GM12878 (cell line): ENCODE results near the gene FAM114A1. TPM values are rescaled to one million over a fixed set of nuclear protein-coding genes. Genes with fewer than 3 reads are reported as not detected.

ENCODE experiments used
- CEBPB ChIP-seq, 2 experiments: fragments of 150-350 bp in 1 of 2; IDR thresholded peaks; 2 replicates each; pipeline ENCODE4 v1.6.1; 2012 to 2014; ENCODE audit warnings: low read depth in 2 of 2, low read length in 2 of 2, borderline replicate concordance in 1 of 2, inconsistent platforms in 1 of 2
- EED ChIP-seq: sonication (generic); IDR thresholded peaks from 2 replicates; pipeline ENCODE4 v1.6.1; 2016; ENCODE audit warnings: antibody characterized with exemption, low read depth
- HDGF ChIP-seq: fragments of 450-650 bp; IDR thresholded peaks from 2 replicates; pipeline ENCODE4 v1.6.1; 2016; ENCODE audit warnings: antibody characterized with exemption
- IKZF1 ChIP-seq: fragments of 450-650 bp; conservative IDR thresholded peaks from 2 replicates; pipeline ENCODE4 v1.6.1; 2017; ENCODE audit warnings: antibody characterized with exemption, mild to moderate bottlenecking
- JUND ChIP-seq: IDR thresholded peaks from 2 replicates; pipeline ENCODE4 v1.6.1; 2012; ENCODE audit warnings: low read depth, mild to moderate bottlenecking, low read length, improper control_type of control experiment, moderate library complexity
- NBN ChIP-seq: fragments of 450-650 bp; IDR thresholded peaks from 2 replicates; pipeline ENCODE4 v1.6.1; 2016
- NFYB ChIP-seq: IDR thresholded peaks from 2 replicates; pipeline ENCODE4 v1.6.1; 2011; ENCODE audit warnings: low read depth, mild to moderate bottlenecking, low read length, improper control_type of control experiment, moderate library complexity; ENCODE audit not compliant: insufficient read depth
- POLR2AphosphoS2 ChIP-seq: IDR thresholded peaks from 2 replicates; pipeline ENCODE4 v1.6.1; 2011; ENCODE audit warnings: low read depth, mild to moderate bottlenecking, low read length, improper control_type of control experiment, moderate library complexity
- RAD51 ChIP-seq: fragments of 450-650 bp; IDR thresholded peaks from 2 replicates; pipeline ENCODE4 v1.6.1; 2016; ENCODE audit warnings: moderate library complexity, mild to moderate bottlenecking, inconsistent platforms
- SREBF1 ChIP-seq: IDR thresholded peaks from 2 replicates; pipeline ENCODE4 v1.6.1; 2012; ENCODE audit warnings: mild to moderate bottlenecking, low read length
- SRF ChIP-seq, 2 experiments: IDR thresholded peaks; 2 replicates each; pipeline ENCODE4 v1.6.1; 2011; ENCODE audit warnings: low read depth in 2 of 2, low read length in 2 of 2, mild to moderate bottlenecking in 1 of 2, moderate library complexity in 1 of 2
- TARDBP ChIP-seq: IDR thresholded peaks from 2 replicates; pipeline ENCODE4 v1.6.1; 2016; ENCODE audit warnings: borderline replicate concordance
- TBL1XR1 ChIP-seq: IDR thresholded peaks from 2 replicates; pipeline ENCODE4 v1.6.1; 2012; ENCODE audit warnings: low read depth, low read length, improper control_type of control experiment
- TCF3 ChIP-seq: IDR thresholded peaks from 2 replicates; pipeline ENCODE4 v1.6.1; 2012; ENCODE audit warnings: low read depth, mild to moderate bottlenecking, low read length, borderline replicate concordance; ENCODE audit not compliant: insufficient read depth
- YBX1 ChIP-seq: fragments of 450-650 bp; IDR thresholded peaks from 2 replicates; pipeline ENCODE4 v1.6.1; 2016; ENCODE audit warnings: antibody characterized with exemption
- polyA plus RNA-seq, 11 experiments: library from polyadenylated mRNA; depleted of rRNA in 4 of 11; unstranded in 6 of 11; stranded (reverse) in 5 of 11; fragments of >200 nt; fragmentation: Nextera tagmentation in 4 of 11; fragmentation: Illumina TruSeq in 1 of 11; extraction: Ambion mirVana in 4 of 11; extraction: Trizol in 1 of 11; gene quantifications; 1 replicate in 1 of 11; 2 replicates in 10 of 11; pipeline versions ENCODE4 v1.2.1 to v1.2.3, GENCODE V29; 2011 to 2016; ENCODE audit warnings: inconsistent platforms in 2 of 11, missing spikeins in 2 of 11, low read depth in 1 of 11
- total RNA-seq, 4 experiments: library from RNA; depleted of rRNA in 3 of 4; stranded (reverse); fragments of >200 nt in 3 of 4; fragmentation: Illumina TruSeq in 1 of 4; extraction: Trizol in 1 of 4; gene quantifications; 2 replicates each; pipeline versions ENCODE4 v1.2.1 to v1.2.3, GENCODE V29; 2013 to 2021
- TF ChIP-seq, protein P1 (sequence below): IDR thresholded peaks from 2 replicates; pipeline ENCODE4 v1.6.1; 2011; ENCODE audit warnings: low read depth, low read length, improper control_type of control experiment, borderline replicate concordance
- TF ChIP-seq, protein P2 (sequence below): IDR thresholded peaks from 2 replicates; pipeline ENCODE4 v1.6.1; 2012; ENCODE audit warnings: low read depth, low read length, improper control_type of control experiment
- TF ChIP-seq, protein P3 (sequence below): fragments of 450-650 bp; IDR thresholded peaks from 2 replicates; pipeline ENCODE4 v1.6.1; 2018; ENCODE audit warnings: mild to moderate bottlenecking, low read depth, moderate library complexity; ENCODE audit not compliant: partially characterized antibody
- TF ChIP-seq, protein P4 (sequence below): IDR thresholded peaks from 2 replicates; pipeline ENCODE4 v1.6.1; 2011; ENCODE audit warnings: borderline replicate concordance, low read depth, mild to moderate bottlenecking, moderate library complexity, mixed read lengths, low read length; ENCODE audit not compliant: insufficient read depth; ENCODE audit errors: extremely low read length
- TF ChIP-seq, protein P5 (sequence below), 3 experiments: IDR thresholded peaks in 2 of 3; conservative IDR thresholded peaks in 1 of 3; 2 replicates each; pipeline ENCODE4 v1.5.1; 2011; ENCODE audit warnings: low read depth in 3 of 3, low read length in 3 of 3, mild to moderate bottlenecking in 3 of 3, control low read depth in 2 of 3, moderate library complexity in 2 of 3, inconsistent platforms in 1 of 3, mixed read lengths in 1 of 3; ENCODE audit not compliant: control insufficient read depth in 2 of 3, insufficient read depth in 1 of 3; ENCODE audit errors: extremely low read depth in 1 of 3
- TF ChIP-seq, protein P6 (sequence below): fragments of 450-650 bp; IDR thresholded peaks from 2 replicates; pipeline ENCODE4 v1.6.1; 2016; ENCODE audit warnings: mild to moderate bottlenecking

FAM114A1 gene
- total and polyA plus RNA-seq, 10 of the 15 experiments (the other 5 are each of a cell fraction or from before 2014, with no cell fraction given) = 1.3 to 6.2 (median 3.9) TPM

DNA sequence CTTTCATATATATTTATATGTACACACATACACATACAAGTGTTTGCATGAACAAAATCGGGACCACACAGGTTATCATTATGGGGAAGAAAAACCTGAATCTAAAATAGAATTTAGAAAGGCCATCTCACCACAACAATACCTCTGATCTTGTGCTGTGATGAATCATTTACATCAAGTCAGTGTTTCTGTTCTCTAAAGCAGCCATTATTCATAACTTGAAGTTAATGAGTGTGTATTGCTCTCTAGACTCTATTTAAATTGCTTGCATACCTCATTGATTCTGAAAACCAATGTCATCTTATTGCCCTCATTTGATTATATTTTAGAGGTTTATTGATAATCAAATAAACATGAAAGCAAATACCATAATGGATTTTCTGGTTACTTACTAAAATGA lies 71.6 kb downstream of the FAM114A1 start (continued):
- TF ChIP-seq, protein P1, sequence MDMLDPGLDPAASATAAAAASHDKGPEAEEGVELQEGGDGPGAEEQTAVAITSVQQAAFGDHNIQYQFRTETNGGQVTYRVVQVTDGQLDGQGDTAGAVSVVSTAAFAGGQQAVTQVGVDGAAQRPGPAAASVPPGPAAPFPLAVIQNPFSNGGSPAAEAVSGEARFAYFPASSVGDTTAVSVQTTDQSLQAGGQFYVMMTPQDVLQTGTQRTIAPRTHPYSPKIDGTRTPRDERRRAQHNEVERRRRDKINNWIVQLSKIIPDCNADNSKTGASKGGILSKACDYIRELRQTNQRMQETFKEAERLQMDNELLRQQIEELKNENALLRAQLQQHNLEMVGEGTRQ = no peak
- TF ChIP-seq TARDBP = no peak
- 0 out of 2 replicates have a peak, but pooled peaks have one; percentile 49 for TF ChIP-seq NBN
- TF ChIP-seq, protein P2, sequence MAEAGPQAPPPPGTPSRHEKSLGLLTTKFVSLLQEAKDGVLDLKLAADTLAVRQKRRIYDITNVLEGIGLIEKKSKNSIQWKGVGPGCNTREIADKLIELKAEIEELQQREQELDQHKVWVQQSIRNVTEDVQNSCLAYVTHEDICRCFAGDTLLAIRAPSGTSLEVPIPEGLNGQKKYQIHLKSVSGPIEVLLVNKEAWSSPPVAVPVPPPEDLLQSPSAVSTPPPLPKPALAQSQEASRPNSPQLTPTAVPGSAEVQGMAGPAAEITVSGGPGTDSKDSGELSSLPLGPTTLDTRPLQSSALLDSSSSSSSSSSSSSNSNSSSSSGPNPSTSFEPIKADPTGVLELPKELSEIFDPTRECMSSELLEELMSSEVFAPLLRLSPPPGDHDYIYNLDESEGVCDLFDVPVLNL = no peak
- no peak for TF ChIP-seq NFYB
- no peak for TF ChIP-seq TCF3
- TF ChIP-seq IKZF1 = peak; percentile 69
- TF ChIP-seq YBX1 = no peak
- TF ChIP-seq TBL1XR1 = peak; percentile 50; the same call in 1 of the 2 replicates
- no peak for TF ChIP-seq SREBF1
- TF ChIP-seq, protein P3, sequence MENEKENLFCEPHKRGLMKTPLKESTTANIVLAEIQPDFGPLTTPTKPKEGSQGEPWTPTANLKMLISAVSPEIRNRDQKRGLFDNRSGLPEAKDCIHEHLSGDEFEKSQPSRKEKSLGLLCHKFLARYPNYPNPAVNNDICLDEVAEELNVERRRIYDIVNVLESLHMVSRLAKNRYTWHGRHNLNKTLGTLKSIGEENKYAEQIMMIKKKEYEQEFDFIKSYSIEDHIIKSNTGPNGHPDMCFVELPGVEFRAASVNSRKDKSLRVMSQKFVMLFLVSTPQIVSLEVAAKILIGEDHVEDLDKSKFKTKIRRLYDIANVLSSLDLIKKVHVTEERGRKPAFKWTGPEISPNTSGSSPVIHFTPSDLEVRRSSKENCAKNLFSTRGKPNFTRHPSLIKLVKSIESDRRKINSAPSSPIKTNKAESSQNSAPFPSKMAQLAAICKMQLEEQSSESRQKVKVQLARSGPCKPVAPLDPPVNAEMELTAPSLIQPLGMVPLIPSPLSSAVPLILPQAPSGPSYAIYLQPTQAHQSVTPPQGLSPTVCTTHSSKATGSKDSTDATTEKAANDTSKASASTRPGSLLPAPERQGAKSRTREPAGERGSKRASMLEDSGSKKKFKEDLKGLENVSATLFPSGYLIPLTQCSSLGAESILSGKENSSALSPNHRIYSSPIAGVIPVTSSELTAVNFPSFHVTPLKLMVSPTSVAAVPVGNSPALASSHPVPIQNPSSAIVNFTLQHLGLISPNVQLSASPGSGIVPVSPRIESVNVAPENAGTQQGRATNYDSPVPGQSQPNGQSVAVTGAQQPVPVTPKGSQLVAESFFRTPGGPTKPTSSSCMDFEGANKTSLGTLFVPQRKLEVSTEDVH = no peak
- 0 out of 2 replicates have a peak, but pooled peaks have one; percentile 44 for TF ChIP-seq EED
- TF ChIP-seq, protein P4, sequence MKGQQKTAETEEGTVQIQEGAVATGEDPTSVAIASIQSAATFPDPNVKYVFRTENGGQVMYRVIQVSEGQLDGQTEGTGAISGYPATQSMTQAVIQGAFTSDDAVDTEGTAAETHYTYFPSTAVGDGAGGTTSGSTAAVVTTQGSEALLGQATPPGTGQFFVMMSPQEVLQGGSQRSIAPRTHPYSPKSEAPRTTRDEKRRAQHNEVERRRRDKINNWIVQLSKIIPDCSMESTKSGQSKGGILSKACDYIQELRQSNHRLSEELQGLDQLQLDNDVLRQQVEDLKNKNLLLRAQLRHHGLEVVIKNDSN = no peak
- TF ChIP-seq, protein P5, sequence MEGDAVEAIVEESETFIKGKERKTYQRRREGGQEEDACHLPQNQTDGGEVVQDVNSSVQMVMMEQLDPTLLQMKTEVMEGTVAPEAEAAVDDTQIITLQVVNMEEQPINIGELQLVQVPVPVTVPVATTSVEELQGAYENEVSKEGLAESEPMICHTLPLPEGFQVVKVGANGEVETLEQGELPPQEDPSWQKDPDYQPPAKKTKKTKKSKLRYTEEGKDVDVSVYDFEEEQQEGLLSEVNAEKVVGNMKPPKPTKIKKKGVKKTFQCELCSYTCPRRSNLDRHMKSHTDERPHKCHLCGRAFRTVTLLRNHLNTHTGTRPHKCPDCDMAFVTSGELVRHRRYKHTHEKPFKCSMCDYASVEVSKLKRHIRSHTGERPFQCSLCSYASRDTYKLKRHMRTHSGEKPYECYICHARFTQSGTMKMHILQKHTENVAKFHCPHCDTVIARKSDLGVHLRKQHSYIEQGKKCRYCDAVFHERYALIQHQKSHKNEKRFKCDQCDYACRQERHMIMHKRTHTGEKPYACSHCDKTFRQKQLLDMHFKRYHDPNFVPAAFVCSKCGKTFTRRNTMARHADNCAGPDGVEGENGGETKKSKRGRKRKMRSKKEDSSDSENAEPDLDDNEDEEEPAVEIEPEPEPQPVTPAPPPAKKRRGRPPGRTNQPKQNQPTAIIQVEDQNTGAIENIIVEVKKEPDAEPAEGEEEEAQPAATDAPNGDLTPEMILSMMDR (IDR thresholded peaks at IDR 0.05 in 2 of 3, conservative IDR thresholded peaks at IDR 0.05 in 1 of 3; ENCODE audit: control insufficient read depth in 2 of 3, extremely low read depth in 1 of 3, insufficient read depth in 1 of 3, low read depth in 3 of 3, low read length in 3 of 3) = no peak
- no peak for TF ChIP-seq JUND
- TF ChIP-seq, protein P6, sequence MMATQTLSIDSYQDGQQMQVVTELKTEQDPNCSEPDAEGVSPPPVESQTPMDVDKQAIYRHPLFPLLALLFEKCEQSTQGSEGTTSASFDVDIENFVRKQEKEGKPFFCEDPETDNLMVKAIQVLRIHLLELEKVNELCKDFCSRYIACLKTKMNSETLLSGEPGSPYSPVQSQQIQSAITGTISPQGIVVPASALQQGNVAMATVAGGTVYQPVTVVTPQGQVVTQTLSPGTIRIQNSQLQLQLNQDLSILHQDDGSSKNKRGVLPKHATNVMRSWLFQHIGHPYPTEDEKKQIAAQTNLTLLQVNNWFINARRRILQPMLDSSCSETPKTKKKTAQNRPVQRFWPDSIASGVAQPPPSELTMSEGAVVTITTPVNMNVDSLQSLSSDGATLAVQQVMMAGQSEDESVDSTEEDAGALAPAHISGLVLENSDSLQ = no peak
- no peak for TF ChIP-seq RAD51
- no peak for TF ChIP-seq SRF (IDR thresholded peaks at IDR 0.05; ENCODE audit: low read depth in 2 of 2, low read length in 2 of 2)
- peak in 1 of 2 experiments; percentile 60; a peak in 1 of 4 replicates for TF ChIP-seq CEBPB (IDR thresholded peaks at IDR 0.05; ENCODE audit: borderline replicate concordance in 1 of 2, low read depth in 2 of 2, low read length in 2 of 2)
- TF ChIP-seq HDGF = no peak
- no peak for TF ChIP-seq POLR2AphosphoS2
